A549 (cell line): ENCODE measurements around the gene MRPL53. TPM values are rescaled to one million over a fixed set of nuclear protein-coding genes. Genes with fewer than 3 reads are reported as not detected.
A peak's percentile ranks its signal among the peaks of the same experiment; 100 is the strongest.

ENCODE experiments used
- ATAC-seq, 2 experiments: fragments of 200-7000 bp in 1 of 2; fragments of >200 bp in 1 of 2; cut with Nextera tagmentation in 1 of 2; cut with Tn5 transposase in 1 of 2; 3 replicates each; pipeline versions ENCODE4 v1.8.0 to v1.9.1; 2018 to 2020; ENCODE audit warnings: mild to moderate bottlenecking in 1 of 2, moderate library complexity in 1 of 2
- CTCF ChIA-PET: fragments of 300-600 bp; sonication (Branson Sonifier 250); formaldehyde crosslinking; extraction: SDS; loops from one replicate; lab custom pipeline; 2021; ENCODE audit warnings: antibody characterized with exemption, inconsistent platforms; lab: Yijun Ruan, JAX
- POLR2A ChIA-PET: fragments of 350-600 bp; formaldehyde crosslinking; extraction: SDS; loops from one replicate; lab custom pipeline; 2021; ENCODE audit warnings: antibody characterized with exemption, inconsistent platforms; lab: Yijun Ruan, JAX
- DNase-seq, 2 experiments: peaks; one replicate each; pipeline versions ENCODE4 v3.0.0 to v3.0.0-alpha.2; 2011 to 2016; ENCODE audit warnings: low read depth in 1 of 2, low spot score in 1 of 2
- FAIRE-seq: peaks from 2 replicates; lab custom pipeline; 2011; peaks lifted over from hg19 to GRCh38; lab: Jason Lieb, UNC
- H3K27ac ChIP-seq, 2 experiments: fragments of >200 bp; sonication (Bioruptor Twin); formaldehyde crosslinking; 3 replicates each; pipeline ENCODE4 v1.5.1; 2016 to 2017
- H3K4me1 ChIP-seq: fragments of >200 bp; sonication (Bioruptor Twin); formaldehyde crosslinking; 3 replicates; pipeline ENCODE4 v1.6.1; 2016
- H3K4me2 ChIP-seq: fragments of >200 bp; sonication (Bioruptor Twin); formaldehyde crosslinking; 3 replicates; pipeline ENCODE4 v1.6.1; 2016
- H3K4me3 ChIP-seq: fragments of >200 bp; sonication (Bioruptor Twin); formaldehyde crosslinking; 3 replicates; pipeline ENCODE4 v1.5.1; 2016
- H3K9me3 ChIP-seq: fragments of >200 bp; sonication (Bioruptor Twin); formaldehyde crosslinking; 3 replicates; pipeline ENCODE4 v1.6.1; 2016
- ATOH8 ChIP-seq: fragments of 250-450 bp; sonication (Bioruptor Pico); IDR thresholded peaks from 2 replicates; pipeline ENCODE4 v1.5.0; 2020; ENCODE audit warnings: low read depth, mild to moderate bottlenecking, moderate library complexity
- BCL3 ChIP-seq: fragments of >200 bp; sonication (Bioruptor Twin); formaldehyde crosslinking; IDR thresholded peaks from 3 replicates; pipeline ENCODE4 v1.6.1; 2016
- BHLHE40 ChIP-seq: IDR thresholded peaks from 2 replicates; pipeline ENCODE4 v1.6.1; 2012; ENCODE audit warnings: low read depth, low read length, inconsistent platforms
- CEBPB ChIP-seq, 2 experiments: fragments of >200 bp in 1 of 2; sonication (Bioruptor Twin) in 1 of 2; formaldehyde crosslinking in 1 of 2; IDR thresholded peaks; 2 replicates each; pipeline ENCODE4 v1.6.1; 2012 to 2016
- CTCF ChIP-seq: fragments of >200 bp; sonication (Bioruptor Twin); formaldehyde crosslinking; IDR thresholded peaks from 3 replicates; pipeline ENCODE4 v1.5.1; 2016
- E2F6 ChIP-seq: IDR thresholded peaks from 2 replicates; pipeline ENCODE4 v1.6.1; 2012; ENCODE audit warnings: low read depth, borderline replicate concordance
- EHF ChIP-seq: fragments of 250-450 bp; sonication (Bioruptor Pico); IDR thresholded peaks from 2 replicates; pipeline ENCODE4 v1.5.0; 2020; ENCODE audit warnings: mild to moderate bottlenecking
- EP300 ChIP-seq, 2 experiments: fragments of >200 bp; sonication (Bioruptor Twin); formaldehyde crosslinking; IDR thresholded peaks; 2 replicates in 1 of 2; 3 replicates in 1 of 2; pipeline ENCODE4 v1.6.1; 2016 to 2017
- ESRRA ChIP-seq: fragments of 150-350 bp; IDR thresholded peaks from 2 replicates; pipeline ENCODE4 v1.6.1; 2014; ENCODE audit warnings: mild to moderate bottlenecking, low read length, borderline replicate concordance
- GATA3 ChIP-seq: IDR thresholded peaks from 2 replicates; pipeline ENCODE4 v1.6.1; 2012; ENCODE audit warnings: borderline replicate concordance
- HDAC2 ChIP-seq: fragments of 200-600 bp; sonication (generic); IDR thresholded peaks from 2 replicates; pipeline ENCODE4 v1.6.1; 2016
- HES2 ChIP-seq: fragments of >200 bp; sonication (Bioruptor Twin); formaldehyde crosslinking; IDR thresholded peaks from 2 replicates; pipeline ENCODE4 v1.6.1; 2016
- HOXA7 ChIP-seq: fragments of 250-450 bp; sonication (Bioruptor Pico); IDR thresholded peaks from 2 replicates; pipeline ENCODE4 v1.5.0; 2020; ENCODE audit warnings: mild to moderate bottlenecking, moderate library complexity
- HOXB13 ChIP-seq: fragments of 250-450 bp; sonication (Bioruptor Pico); IDR thresholded peaks from 2 replicates; pipeline ENCODE4 v1.5.0; 2020; ENCODE audit warnings: low read depth, mild to moderate bottlenecking, moderate library complexity
- HOXB5 ChIP-seq: fragments of 250-450 bp; sonication (Bioruptor Pico); IDR thresholded peaks from 2 replicates; pipeline ENCODE4 v1.5.0; 2020; ENCODE audit warnings: mild to moderate bottlenecking, moderate library complexity
- JUN ChIP-seq, 2 experiments: fragments of >200 bp; sonication (Bioruptor Twin); formaldehyde crosslinking; IDR thresholded peaks; 2 replicates in 1 of 2; 3 replicates in 1 of 2; pipeline ENCODE4 v1.6.1; 2016 to 2017
- MAZ ChIP-seq: fragments of 150-350 bp; IDR thresholded peaks from 2 replicates; pipeline ENCODE4 v1.6.1; 2014; ENCODE audit warnings: antibody characterized with exemption, low read depth, low read length, borderline replicate concordance
- NFE2L2 ChIP-seq: fragments of 150-350 bp; conservative IDR thresholded peaks from 2 replicates; pipeline ENCODE4 v1.6.1; 2014; ENCODE audit warnings: low read length
- NPAS2 ChIP-seq: fragments of 250-450 bp; sonication (Bioruptor Pico); IDR thresholded peaks from 2 replicates; pipeline ENCODE4 v1.8.0; 2022; ENCODE audit warnings: mild to moderate bottlenecking, moderate library complexity, borderline replicate concordance
- RNF2 ChIP-seq: fragments of 200-600 bp; sonication (generic); IDR thresholded peaks from 2 replicates; pipeline ENCODE4 v1.6.1; 2016; ENCODE audit warnings: low read depth, mild to moderate bottlenecking, antibody characterized with exemption, moderate library complexity, borderline replicate concordance
- ZC3H11A ChIP-seq: fragments of 450-650 bp; IDR thresholded peaks from 2 replicates; pipeline ENCODE4 v1.6.1; 2014; ENCODE audit warnings: antibody characterized with exemption, mild to moderate bottlenecking
- WGBS: methylation state at CpG from one replicate; pipeline ENCODE4 v1.1.6; 2017; ENCODE audit errors: missing lambda C conversion rate; 5-methylcytosine and 5-hydroxymethylcytosine counted together
- polyA plus RNA-seq, 4 experiments: library from polyadenylated mRNA; depleted of rRNA in 3 of 4; stranded (reverse); fragments of >200 nt; fragmentation: RNase III in 1 of 4; extraction: RNeasy Plus Mini Kit Qiagen cat#74134 plus additional on column Dnase treatment in 1 of 4; gene quantifications; 2 replicates in 3 of 4; 3 replicates in 1 of 4; pipeline ENCODE4 v1.2.3, GENCODE V29; 2011 to 2017

The MRPL53 gene
- polyA plus RNA-seq, 2 of the 4 experiments (the other 2 are of a cell fraction), result 68.8 to 229 TPM

GRCh38 chr2:74439803-74440377, 32.6 kb downstream of the MRPL53 start:
- H3K9me3 ChIP-seq, result no peaks in the 10 kb centered on the region
- DNase-seq (no peak), FAIRE-seq (no peak), ATAC-seq (peak; percentile 37 to 61)
- POLR2A ChIA-PET, result interaction anchor here (0.5 to 2.5 kb wide), 11 partner anchors 9 to 92 kb away, joined by 3 to 23 read pairs (median 5); partner anchors contain the start of genes C2orf81, CCDC142, INO80B and MRPL53
- H3K4me3 ChIP-seq, result peak overlapping the region; percentile 53
- TF ChIP-seq NPAS2 (CRISPR knock-in tag) (no peak), ZC3H11A (no peak), HOXB5 (no peak)
- CTCF ChIA-PET, result interaction anchor here (0.8 to 2.6 kb wide), 17 partner anchors 8 to 190 kb away, joined by 3 to 9 read pairs (median 4); partner anchors contain the start of genes CCDC142, TTC31 and WBP1
- peaks cover 34% of the 10 kb centered on the region for H3K4me1 ChIP-seq
- WGBS, result 42% methylated on average over 12 of the region's 14 CpGs
- peak overlapping the region; percentile 93 for H3K4me2 ChIP-seq
- peak overlapping the region; percentile 86 to 89 for H3K27ac ChIP-seq

GRCh38 chr2:74439373-74439772, 33.1 kb downstream of the MRPL53 start:
- DNase-seq, result no peak
- TF ChIP-seq HOXB13 (CRISPR knock-in tag), result no peak
- TF ChIP-seq EHF (CRISPR knock-in tag), result no peak
- TF ChIP-seq MAZ, result no peak
- TF ChIP-seq BCL3, result no peak
- TF ChIP-seq EP300 (IDR thresholded peaks at IDR 0.05), result no peak
- TF ChIP-seq ESRRA, result no peak
- no peak for TF ChIP-seq HDAC2
- FAIRE-seq, result no peak
- peak; percentile 1; a peak in 1 of 6 replicates for ATAC-seq
- Histone ChIP-seq H3K4me1 (peaks cover 29% of the 10 kb centered on the region), H3K9me3 (no peaks in the 10 kb centered on the region), H3K27ac (peak overlapping the region; percentile 86 to 89), H3K4me3 (peak overlapping the region; percentile 53), H3K4me2 (peak overlapping the region; percentile 93)
- CTCF ChIA-PET, result interaction anchor here (0.8 to 2.6 kb wide), 12 partner anchors 8 to 189 kb away, joined by 3 to 9 read pairs (median 5); partner anchors contain the start of gene WBP1
- WGBS, result 76% methylated on average over 3 of the region's 3 CpGs
- POLR2A ChIA-PET, result interaction anchor here (1.3 to 2.5 kb wide), 7 partner anchors 9 to 93 kb away, joined by 3 to 23 read pairs (median 9); partner anchors contain the start of genes C2orf81, INO80B, MRPL53 and WBP1

- Histone ChIP-seq H3K4me1 (peaks cover 21% of the 10 kb centered on the region), H3K9me3 (no peaks in the 10 kb centered on the region), H3K4me2 (peak overlapping the region; percentile 93; the same call in 2 of the 3 replicates), H3K27ac (no peak overlapping the region)
- 92% methylated on average over 1 of the region's 1 CpG for WGBS
- CTCF ChIA-PET, result interaction anchor here (1.0 kb wide), 1 partner anchor 10 kb away, joined by 3 read pairs; no protein-coding TSS in a partner anchor
- no peak for DNase-seq
- TF ChIP-seq EHF (CRISPR knock-in tag), result no peak
- TF ChIP-seq ATOH8 (CRISPR knock-in tag), result no peak
- TF ChIP-seq HOXA7, result no peak
- no peak for TF ChIP-seq E2F6
- no peak for TF ChIP-seq JUN (IDR thresholded peaks at IDR 0.05)
- TF ChIP-seq HOXB13 (CRISPR knock-in tag), result no peak
- TF ChIP-seq CEBPB (IDR thresholded peaks at IDR 0.05), result no peak
- no peak for TF ChIP-seq GATA3
- no peak for TF ChIP-seq RNF2
- no peak for TF ChIP-seq HES2
- TF ChIP-seq CTCF, result no peak
- TF ChIP-seq ZC3H11A, result no peak
- TF ChIP-seq BHLHE40, result no peak
- no peak for TF ChIP-seq NFE2L2
- TF ChIP-seq, all 56 proteins: peak for 0
- POLR2A ChIA-PET, result interaction anchor here (2.5 kb wide), 1 partner anchor 9 kb away, joined by 11 read pairs; no protein-coding TSS in a partner anchor
- FAIRE-seq (no peak), ATAC-seq (no peak)
- no peak overlapping the region for H3K4me3 ChIP-seq
Measured at GRCh38 chr2:74438248-74438647, 34.2 kb downstream of the MRPL53 start.
